Breast epithelium (tissue), 4 donors: Measurements from ENCODE around the gene MTRF1. TPM values are rescaled to one million over a fixed set of nuclear protein-coding genes. Genes with fewer than 3 reads are reported as not detected.

ENCODE experiments used
- DNase-seq, 2 donors: peaks; one replicate each; pipeline ENCODE4 v3.0.0-alpha.2; 2019; ENCODE audit warnings: low spot score in 2 of 2
- H3K27ac ChIP-seq, 2 donors: fragments of 200-600 bp; sonication (generic) in 1 of 2; one replicate each; pipeline ENCODE4 v1.5.1; 2016 to 2019; ENCODE audit warnings: mild to moderate bottlenecking in 1 of 2
- H3K27me3 ChIP-seq, 2 donors: fragments of 200-600 bp; sonication (generic) in 1 of 2; one replicate each; pipeline versions ENCODE4 v1.5.1 to v1.6.0; 2017 to 2019; ENCODE audit warnings: control low read depth in 1 of 2, mild to moderate bottlenecking in 1 of 2
- H3K36me3 ChIP-seq: fragments of 200-600 bp; one replicate; pipeline ENCODE4 v1.5.1; 2019
- H3K4me1 ChIP-seq, 2 donors: fragments of 200-600 bp; sonication (generic); one replicate each; pipeline ENCODE4 v1.5.1; 2016 to 2019; ENCODE audit warnings: control low read depth in 1 of 2
- H3K4me3 ChIP-seq, 3 donors: fragments of 200-600 bp; sonication (generic); 1 replicate in 2 of 3; 2 replicates in 1 of 3; pipeline ENCODE4 v1.5.1; 2016 to 2019; ENCODE audit warnings: mild to moderate bottlenecking in 3 of 3, moderate library complexity in 2 of 3
- H3K9me3 ChIP-seq, 2 donors: fragments of 200-600 bp; sonication (generic) in 1 of 2; one replicate each; pipeline ENCODE4 v1.5.1; 2016 to 2019; ENCODE audit warnings: control low read depth in 1 of 2
- CTCF ChIP-seq, 3 donors: fragments of 450-650 bp; IDR thresholded peaks; one replicate each; pipeline ENCODE4 v1.5.1; 2016 to 2017; ENCODE audit warnings: antibody characterized with exemption in 3 of 3, mild to moderate bottlenecking in 3 of 3, moderate library complexity in 3 of 3
- POLR2A ChIP-seq: fragments of 450-650 bp; IDR thresholded peaks from one replicate; pipeline ENCODE4 v1.6.1; 2016; ENCODE audit warnings: antibody characterized with exemption, mild to moderate bottlenecking, moderate library complexity
- POLR2AphosphoS5 ChIP-seq, 3 donors: sonication (generic); formaldehyde crosslinking; IDR thresholded peaks; one replicate each; pipeline ENCODE4 v1.6.1; 2017; ENCODE audit warnings: antibody characterized with exemption in 3 of 3
- intact Hi-C: fragments of 100-400 bp; cut with DNase I; formaldehyde crosslinking; loops from one replicate; pipeline ENCODE4 v1.15.1; 2023; ENCODE audit warnings: low total_unique reads
- total RNA-seq, 3 donors: library from RNA; depleted of rRNA; stranded (reverse); fragments of >200 nt; gene quantifications; one replicate each; pipeline ENCODE4 v1.1.0, GENCODE V29; 2016

Gene MTRF1
- 10 to 100 TPM; 10.4 to 18.6 (median 12.8) TPM for total RNA-seq

- intact Hi-C loops: loop anchor here (2.0 kb wide), 1 partner anchor 47 kb away; the partner anchor contains the start of gene NAA16
- no peaks in the 10 kb centered on the region for H3K27me3 ChIP-seq
- H3K4me3 ChIP-seq: peak within 1 kb of the TSS; percentile 46 to 82 (median 69)
- H3K9me3 ChIP-seq: peaks cover 0 to 8% of the 10 kb centered on the region in 2 donors
- no peaks in the 10 kb centered on the region for H3K36me3 ChIP-seq
- TF ChIP-seq POLR2A: no peak
- TF ChIP-seq POLR2AphosphoS5 (IDR thresholded peaks at IDR 0.05): peak in 1 of 3 donors; percentile 45
- no peak for TF ChIP-seq CTCF (IDR thresholded peaks at IDR 0.05)
- H3K4me1 ChIP-seq: peaks cover 0 to 5% of the 10 kb centered on the region in 2 donors
- peak within 1 kb of the TSS; percentile 84 to 87 for H3K27ac ChIP-seq
- peak; percentile 63 to 67 for DNase-seq
Measured at GRCh38 chr13:41263261-41263971, at the start of gene MTRF1. TSS of gene MTRF1 (minus strand) at chr13:41263576. CDS start at chr13:41260907, 2,669 bp downstream.

DNA sequence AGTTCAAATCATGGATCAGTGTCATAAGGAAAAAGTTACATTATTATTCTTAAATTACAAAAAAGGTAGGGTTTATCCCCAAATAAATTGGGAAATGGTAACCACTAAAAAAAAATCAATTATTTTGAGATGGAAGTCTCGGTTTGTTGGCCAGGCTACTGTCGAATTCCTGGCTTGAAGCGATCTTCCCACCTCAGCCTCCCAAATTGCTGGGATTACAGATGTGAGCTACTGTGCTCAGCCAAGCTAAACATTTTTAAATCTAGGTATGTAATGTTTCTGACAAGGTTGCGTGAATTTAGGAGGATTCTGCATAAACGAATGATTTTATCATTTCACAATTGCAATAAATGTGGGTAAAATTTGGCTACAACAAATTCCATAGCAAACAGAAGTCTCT lies 49.7 kb upstream of the MTRF1 start:
- no peaks in the 10 kb centered on the region for H3K9me3 ChIP-seq
- H3K4me1 ChIP-seq: peaks cover 0 to 8% of the 10 kb centered on the region in 2 donors
- peak overlapping the region in 2 of 3 donors; percentile 0 to 98 for H3K4me3 ChIP-seq
- no peaks in the 10 kb centered on the region for H3K36me3 ChIP-seq
- no peaks in the 10 kb centered on the region for H3K27me3 ChIP-seq
- no peak for DNase-seq
- no peak overlapping the region for H3K27ac ChIP-seq
- intact Hi-C loops: no loop called here
- TF ChIP-seq CTCF (IDR thresholded peaks at IDR 0.05) (no peak), POLR2AphosphoS5 (IDR thresholded peaks at IDR 0.05) (no peak), POLR2A (no peak)

DNA sequence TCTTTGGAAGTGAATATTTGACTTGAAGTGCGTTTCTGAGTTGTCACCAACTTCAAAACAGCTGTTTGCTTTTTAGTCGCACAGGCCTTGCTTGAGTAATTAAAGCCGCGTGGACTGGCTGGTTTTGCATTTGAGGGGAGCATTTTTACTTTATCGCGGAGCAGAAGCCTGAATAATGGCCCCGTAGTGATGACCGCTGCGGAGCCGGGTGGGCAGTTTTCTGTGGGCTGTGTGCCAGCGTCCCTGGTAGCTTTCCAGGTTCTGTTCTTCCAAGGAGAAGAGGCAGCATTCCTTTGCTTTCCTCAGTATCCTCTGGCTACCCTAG lies 48.8 kb upstream of the MTRF1 start:
- peak overlapping the region; percentile 82 to 98 (median 84) for H3K4me3 ChIP-seq
- no peak for TF ChIP-seq POLR2AphosphoS5 (IDR thresholded peaks at IDR 0.05)
- TF ChIP-seq CTCF (IDR thresholded peaks at IDR 0.05): no peak
- no peak for TF ChIP-seq POLR2A
- H3K27me3 ChIP-seq: no peaks in the 10 kb centered on the region
- no peaks in the 10 kb centered on the region for H3K9me3 ChIP-seq
- DNase-seq: no peak
- H3K4me1 ChIP-seq: peaks cover 0 to 8% of the 10 kb centered on the region in 2 donors
- H3K27ac ChIP-seq: peak overlapping the region; percentile 95 to 96
- intact Hi-C loops: no loop called here
- no peaks in the 10 kb centered on the region for H3K36me3 ChIP-seq

- no peak for DNase-seq
- intact Hi-C loops: loop anchor here (2.0 kb wide), 1 partner anchor 49 kb away; the partner anchor contains the start of gene MTRF1
- Histone ChIP-seq H3K4me3 (peak overlapping the region; percentile 82 to 98 (median 84)), H3K27me3 (no peaks in the 10 kb centered on the region), H3K27ac (peak overlapping the region; percentile 95 to 96), H3K36me3 (no peaks in the 10 kb centered on the region), H3K4me1 (peaks cover 0 to 8% of the 10 kb centered on the region in 2 donors), H3K9me3 (no peaks in the 10 kb centered on the region)
- TF ChIP-seq POLR2AphosphoS5 (IDR thresholded peaks at IDR 0.05) (peak in 1 of 3 donors; percentile 17), CTCF (IDR thresholded peaks at IDR 0.05) (no peak), POLR2A (no peak)
Measured at GRCh38 chr13:41311406-41312175, 48.2 kb upstream of the MTRF1 start.
